ENCODE measurements around the gene KIF9. TPM values are rescaled to one million over a fixed set of nuclear protein-coding genes. Genes with fewer than 3 reads are reported as not detected.
"Not testable (repeated sequence)": the region's sequence is repeated elsewhere in the genome, so short reads cannot be mapped to it uniquely, and the experiment has no call there.

The KIF9 gene
- total and polyA plus RNA-seq, 7 experiments from 2014 or later = 2.3 to 15.0 (median 4.1) TPM

- Mint-ChIP-seq H3K4me3 (no peak overlapping the region), H3K9me3 (no peaks in the 10 kb centered on the region), H3K36me3 (no peaks in the 10 kb centered on the region), H3K27ac (no peak overlapping the region), H3K27me3 (no peaks in the 10 kb centered on the region), H3K4me1 (peaks cover 0 to 4% (median 0%) of the 10 kb centered on the region in 7 donors)
- Histone ChIP-seq H3K4me1 (ENCODE audit: control insufficient read depth in 2 of 2, insufficient read depth in 2 of 2, low read length in 2 of 2) (no peaks in the 10 kb centered on the region), H3K27ac (ENCODE audit: low read depth, low read length) (no peak overlapping the region), H3K36me3 (ENCODE audit: control insufficient read depth in 2 of 3, insufficient read depth in 3 of 3, low read length in 3 of 3) (no peaks in the 10 kb centered on the region), H3K27me3 (ENCODE audit: control insufficient read depth in 2 of 2, insufficient read depth in 2 of 2, low read length in 2 of 2) (no peaks in the 10 kb centered on the region), H3K9me3 (ENCODE audit: control insufficient read depth in 2 of 3, low read length in 3 of 3) (no peaks in the 10 kb centered on the region), H3K4me3 (ENCODE audit: low read length) (no peak overlapping the region)
- ChIA-PET POLR2A (no interaction called here), CTCF (no interaction called here)
- DNase-seq = no peak
- intact Hi-C loops (cut with micrococcal nuclease) = no loop called here
- no peak for ATAC-seq
Measured at GRCh38 chr3:47259114-47259513, 23.5 kb downstream of the KIF9 start.

GRCh38 chr3:47256331-47256730 is 26.3 kb downstream of the KIF9 start:
- not testable (repeated sequence) for ATAC-seq, H3K4me3 Mint-ChIP-seq

DNA sequence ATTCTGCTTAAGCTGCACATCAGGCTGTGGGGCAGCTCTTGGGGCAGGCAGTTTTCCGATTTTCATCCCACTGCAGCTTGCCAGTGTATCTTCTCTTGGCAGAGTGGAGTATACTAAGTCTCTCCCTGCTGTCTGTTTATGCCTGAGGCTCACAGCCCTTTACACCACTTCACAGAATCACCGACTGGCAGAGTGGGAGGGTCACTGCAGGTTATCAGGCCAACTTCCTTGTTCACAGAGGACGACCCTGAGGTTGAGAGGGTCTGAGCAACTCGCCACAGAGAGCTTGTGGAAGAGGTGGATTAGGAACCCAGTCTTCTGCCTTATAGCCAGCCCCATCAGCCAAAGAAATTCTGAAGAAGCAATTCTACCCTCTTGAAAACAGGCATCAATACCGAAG is 30.9 kb downstream of the KIF9 start:
- Mint-ChIP-seq H3K36me3 (no peaks in the 10 kb centered on the region), H3K27ac (peak overlapping the region in 1 of 9 donors; percentile 20), H3K27me3 (no peaks in the 10 kb centered on the region), H3K9me3 (no peaks in the 10 kb centered on the region), H3K4me1 (no peaks in the 10 kb centered on the region), H3K4me3 (no peak overlapping the region)
- Histone ChIP-seq H3K9me3 (ENCODE audit: control insufficient read depth in 2 of 3, low read length in 3 of 3) (no peaks in the 10 kb centered on the region), H3K27ac (ENCODE audit: low read depth, low read length) (no peak overlapping the region), H3K36me3 (ENCODE audit: control insufficient read depth in 2 of 3, insufficient read depth in 3 of 3, low read length in 3 of 3) (no peaks in the 10 kb centered on the region), H3K4me3 (ENCODE audit: low read length) (no peak overlapping the region), H3K27me3 (ENCODE audit: control insufficient read depth in 2 of 2, insufficient read depth in 2 of 2, low read length in 2 of 2) (no peaks in the 10 kb centered on the region), H3K4me1 (ENCODE audit: control insufficient read depth in 2 of 2, insufficient read depth in 2 of 2, low read length in 2 of 2) (no peaks in the 10 kb centered on the region)
- POLR2A ChIA-PET = interaction anchor here (0.6 kb wide), 1 partner anchor 10 kb away, joined by 3 read pairs; no protein-coding TSS in a partner anchor
- intact Hi-C loops (cut with micrococcal nuclease) = no loop called here
- no peak for ATAC-seq
- no peak for DNase-seq
- CTCF ChIA-PET = interaction anchor here (0.7 kb wide), 1 partner anchor 678 kb away, joined by 3 read pairs; no protein-coding TSS in a partner anchor

More at GRCh38 chr3:47256331-47256730, 26.3 kb downstream of the KIF9 start:
- CTCF ChIA-PET; H3K4me1 ChIP-seq (ENCODE audit: control insufficient read depth in 2 of 2, insufficient read depth in 2 of 2, low read length in 2 of 2); H3K27ac Mint-ChIP-seq; POLR2A ChIA-PET; H3K4me1 Mint-ChIP-seq; H3K9me3 Mint-ChIP-seq; H3K36me3 ChIP-seq (ENCODE audit: control insufficient read depth in 2 of 3, insufficient read depth in 3 of 3, low read length in 3 of 3); H3K4me3 ChIP-seq (ENCODE audit: low read length); H3K27ac ChIP-seq (ENCODE audit: low read depth, low read length); H3K27me3 Mint-ChIP-seq; H3K9me3 ChIP-seq (ENCODE audit: control insufficient read depth in 2 of 3, low read length in 3 of 3); intact Hi-C loops (cut with micrococcal nuclease); DNase-seq; H3K27me3 ChIP-seq (ENCODE audit: control insufficient read depth in 2 of 2, insufficient read depth in 2 of 2, low read length in 2 of 2); H3K36me3 Mint-ChIP-seq: not testable (repeated sequence)

DNA sequence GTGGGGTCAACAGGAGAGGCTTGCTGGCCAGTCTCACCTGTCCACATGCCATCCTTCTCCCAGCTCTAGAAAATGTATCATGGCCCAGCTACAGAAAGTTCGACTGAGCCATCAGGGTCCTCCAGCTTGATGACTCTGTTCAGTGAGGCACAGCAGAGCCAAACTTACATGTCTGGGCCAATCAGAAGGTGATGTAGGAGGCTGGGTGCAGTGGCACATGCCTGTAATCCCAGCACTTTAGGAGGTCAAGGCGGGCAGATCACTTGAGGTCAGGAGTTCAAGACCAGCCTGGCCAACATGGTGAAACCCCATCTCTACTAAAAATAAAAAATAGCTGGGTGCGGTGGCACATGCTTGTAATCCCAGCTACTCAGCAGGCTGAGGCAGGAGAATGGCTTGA is 31.5 kb downstream of the KIF9 start:
- DNase-seq; H3K4me3 ChIP-seq (ENCODE audit: low read length); ATAC-seq; H3K4me1 Mint-ChIP-seq; H3K4me1 ChIP-seq (ENCODE audit: control insufficient read depth in 2 of 2, insufficient read depth in 2 of 2, low read length in 2 of 2); H3K27me3 Mint-ChIP-seq; H3K9me3 Mint-ChIP-seq; intact Hi-C loops (cut with micrococcal nuclease); H3K27ac Mint-ChIP-seq; H3K9me3 ChIP-seq (ENCODE audit: control insufficient read depth in 2 of 3, low read length in 3 of 3); H3K4me3 Mint-ChIP-seq; H3K36me3 ChIP-seq (ENCODE audit: control insufficient read depth in 2 of 3, insufficient read depth in 3 of 3, low read length in 3 of 3); H3K27me3 ChIP-seq (ENCODE audit: control insufficient read depth in 2 of 2, insufficient read depth in 2 of 2, low read length in 2 of 2); H3K36me3 Mint-ChIP-seq; H3K27ac ChIP-seq (ENCODE audit: low read depth, low read length): not testable (repeated sequence)
- ChIA-PET CTCF (interaction anchor here (0.5 to 0.7 kb wide), 2 partner anchors 63 to 677 kb away, joined by 3 to 4 read pairs; no protein-coding TSS in a partner anchor), POLR2A (interaction anchor here (0.6 kb wide), 1 partner anchor 11 kb away, joined by 3 read pairs; no protein-coding TSS in a partner anchor)

- DNase-seq = no peak
- intact Hi-C loops (cut with micrococcal nuclease) = no loop called here
- CTCF ChIA-PET = interaction anchor here (0.5 kb wide), 1 partner anchor 62 kb away, joined by 4 read pairs; no protein-coding TSS in a partner anchor
Measured at GRCh38 chr3:47250309-47251060, 32.1 kb downstream of the KIF9 start.

GRCh38 chr3:47247131-47248064 is 35.2 kb downstream of the KIF9 start:
- no peak overlapping the region for H3K4me3 Mint-ChIP-seq
- H3K4me1 ChIP-seq (ENCODE audit: control insufficient read depth in 2 of 2, insufficient read depth in 2 of 2, low read length in 2 of 2) = no peaks in the 10 kb centered on the region
- CTCF ChIA-PET = interaction anchor here (0.5 kb wide), 1 partner anchor 837 kb away, joined by 3 read pairs; no protein-coding TSS in a partner anchor
- H3K27ac ChIP-seq (ENCODE audit: low read depth, low read length) = no peak overlapping the region
- POLR2A ChIA-PET = no interaction called here
- ATAC-seq (no peak), DNase-seq (no peak)
- no peaks in the 10 kb centered on the region for H3K9me3 Mint-ChIP-seq
- H3K27me3 ChIP-seq (ENCODE audit: control insufficient read depth in 2 of 2, insufficient read depth in 2 of 2, low read length in 2 of 2) = no peaks in the 10 kb centered on the region
- no peaks in the 10 kb centered on the region for H3K9me3 ChIP-seq (ENCODE audit: control insufficient read depth in 2 of 3, low read length in 3 of 3)
- H3K36me3 Mint-ChIP-seq = no peaks in the 10 kb centered on the region
- H3K4me1 Mint-ChIP-seq = no peaks in the 10 kb centered on the region
- H3K36me3 ChIP-seq (ENCODE audit: control insufficient read depth in 2 of 3, insufficient read depth in 3 of 3, low read length in 3 of 3) = no peaks in the 10 kb centered on the region
- intact Hi-C loops (cut with micrococcal nuclease) = no loop called here
- H3K4me3 ChIP-seq (ENCODE audit: low read length) = no peak overlapping the region
- no peak overlapping the region for H3K27ac Mint-ChIP-seq
- no peaks in the 10 kb centered on the region for H3K27me3 Mint-ChIP-seq

More at GRCh38 chr3:47250309-47251060, 32.1 kb downstream of the KIF9 start:
- Mint-ChIP-seq H3K36me3 (no peaks in the 10 kb centered on the region), H3K27ac (no peak overlapping the region), H3K9me3 (no peaks in the 10 kb centered on the region), H3K4me3 (no peak overlapping the region), H3K4me1 (no peaks in the 10 kb centered on the region), H3K27me3 (no peaks in the 10 kb centered on the region)
- Histone ChIP-seq H3K4me1 (ENCODE audit: control insufficient read depth in 2 of 2, insufficient read depth in 2 of 2, low read length in 2 of 2) (no peaks in the 10 kb centered on the region), H3K9me3 (ENCODE audit: control insufficient read depth in 2 of 3, low read length in 3 of 3) (no peaks in the 10 kb centered on the region), H3K4me3 (ENCODE audit: low read length) (no peak overlapping the region), H3K27me3 (ENCODE audit: control insufficient read depth in 2 of 2, insufficient read depth in 2 of 2, low read length in 2 of 2) (no peaks in the 10 kb centered on the region), H3K36me3 (ENCODE audit: control insufficient read depth in 2 of 3, insufficient read depth in 3 of 3, low read length in 3 of 3) (no peaks in the 10 kb centered on the region), H3K27ac (ENCODE audit: low read depth, low read length) (no peak overlapping the region)
- POLR2A ChIA-PET = no interaction called here
- no peak for ATAC-seq
